GM21528 (cell line): ENCODE data around the gene ATP8A2.
"Not testable (repeated sequence)": the region's sequence is repeated elsewhere in the genome, so short reads cannot be mapped to it uniquely, and the experiment has no call there.

ENCODE experiments used
- ATAC-seq: cut with Tn5 transposase; IDR thresholded peaks from one replicate; pipeline ENCODE4 v1.9.1; 2021; ENCODE audit warnings: mild to moderate bottlenecking, moderate library complexity; ENCODE audit not compliant: unreplicated experiment, low FRiP score

Gene ATP8A2

GRCh38 chr13:25932365-25932764 is 560.6 kb downstream of the ATP8A2 start:
- no peak for ATAC-seq

GRCh38 chr13:25933520-25933919 is 561.7 kb downstream of the ATP8A2 start:
- no peak for ATAC-seq

- no peak for ATAC-seq
Observed at GRCh38 chr13:25934127-25934526, 562.4 kb downstream of the ATP8A2 start.

GRCh38 chr13:25939961-25940687 is 568.4 kb downstream of the ATP8A2 start:
- no peak for ATAC-seq

GRCh38 chr13:25943081-25943480 is 571.3 kb downstream of the ATP8A2 start:
- ATAC-seq = no peak

GRCh38 chr13:25943658-25944057 is 571.9 kb downstream of the ATP8A2 start:
- ATAC-seq = no peak

GRCh38 chr13:25945596-25945995 is 573.8 kb downstream of the ATP8A2 start:
- ATAC-seq = no peak

- ATAC-seq = no peak
Observed at GRCh38 chr13:25946321-25946720, 574.5 kb downstream of the ATP8A2 start.

GRCh38 chr13:25948910-25949309 is 577.1 kb downstream of the ATP8A2 start:
- no peak for ATAC-seq

GRCh38 chr13:25951831-25952230 is 580.1 kb downstream of the ATP8A2 start:
- ATAC-seq = no peak

- ATAC-seq = not testable (repeated sequence)
Observed at GRCh38 chr13:25954080-25954479, 582.3 kb downstream of the ATP8A2 start.

GRCh38 chr13:25954943-25955342 is 583.2 kb downstream of the ATP8A2 start:
- not testable (repeated sequence) for ATAC-seq

GRCh38 chr13:25958986-25959385 is 587.2 kb downstream of the ATP8A2 start:
- ATAC-seq = no peak

- no peak for ATAC-seq
Observed at GRCh38 chr13:25961294-25961693, 589.5 kb downstream of the ATP8A2 start.

- ATAC-seq = no peak
Observed at GRCh38 chr13:25963674-25964073, 591.9 kb downstream of the ATP8A2 start.

GRCh38 chr13:25965596-25965995 is 593.8 kb downstream of the ATP8A2 start:
- no peak for ATAC-seq

GRCh38 chr13:25966086-25966485 is 594.3 kb downstream of the ATP8A2 start:
- no peak for ATAC-seq

- ATAC-seq = no peak
Observed at GRCh38 chr13:25967144-25967543, 595.4 kb downstream of the ATP8A2 start.

GRCh38 chr13:25971047-25971446 is 599.3 kb downstream of the ATP8A2 start:
- no peak for ATAC-seq

GRCh38 chr13:25971459-25972145 is 599.8 kb downstream of the ATP8A2 start:
- no peak for ATAC-seq

GRCh38 chr13:25973085-25973484 is 601.3 kb downstream of the ATP8A2 start:
- no peak for ATAC-seq

GRCh38 chr13:25973576-25973975 is 601.8 kb downstream of the ATP8A2 start:
- ATAC-seq = no peak
